Stomach (tissue), 9 donors: ENCODE measurements around the gene NYAP1. TPM values are rescaled to one million over a fixed set of nuclear protein-coding genes. Genes with fewer than 3 reads are reported as not detected.

Experiments
- DNase-seq, 2 donors: peaks; one replicate each; pipeline versions ENCODE4 v3.0.0 to v3.0.0-alpha.2; 2013 to 2019
- H3K27ac ChIP-seq, 5 donors: fragments of 200-600 bp in 4 of 5; sonication (generic) in 4 of 5; one replicate each; pipeline ENCODE4 v1.5.1; 2013 to 2019; ENCODE audit warnings: mild to moderate bottlenecking in 1 of 5, moderate library complexity in 1 of 5
- H3K27me3 ChIP-seq, 3 donors: fragments of 200-600 bp; sonication (generic); one replicate each; pipeline ENCODE4 v1.5.1; 2017 to 2019; ENCODE audit warnings: mixed run types in 1 of 3
- H3K36me3 ChIP-seq, 4 donors: fragments of 200-600 bp; sonication (generic); 1 replicate in 3 of 4; 2 replicates in 1 of 4; pipeline ENCODE4 v1.5.1; 2016 to 2019
- H3K4me1 ChIP-seq, 4 donors: fragments of 200-600 bp; sonication (generic); one replicate each; pipeline ENCODE4 v1.5.1; 2016 to 2019
- H3K4me3 ChIP-seq, 4 donors: fragments of 200-600 bp; sonication (generic) in 3 of 4; one replicate each; pipeline ENCODE4 v1.5.1; 2016 to 2019; ENCODE audit warnings: mild to moderate bottlenecking in 1 of 4
- H3K9me3 ChIP-seq, 4 donors: fragments of 200-600 bp; sonication (generic); one replicate each; pipeline ENCODE4 v1.5.1; 2016 to 2019
- CTCF ChIP-seq, 7 experiments: fragments of 450-650 bp in 4 of 7; fragments of 200-600 bp in 3 of 7; sonication (generic) in 3 of 7; IDR thresholded peaks; one replicate each; pipeline ENCODE4 v1.5.1; 2016 to 2019; ENCODE audit warnings: antibody characterized with exemption in 7 of 7, control low read depth in 2 of 7, mild to moderate bottlenecking in 1 of 7
- EP300 ChIP-seq: sonication (generic); formaldehyde crosslinking; IDR thresholded peaks from one replicate; pipeline ENCODE4 v1.6.1; 2017; ENCODE audit warnings: antibody characterized with exemption
- POLR2A ChIP-seq, 4 donors: fragments of 450-650 bp; IDR thresholded peaks; one replicate each; pipeline ENCODE4 v1.6.1; 2016; ENCODE audit warnings: antibody characterized with exemption in 4 of 4, control low read depth in 2 of 4, mild to moderate bottlenecking in 1 of 4, moderate library complexity in 1 of 4
- POLR2AphosphoS5 ChIP-seq, 3 donors: sonication (generic); formaldehyde crosslinking; IDR thresholded peaks; one replicate each; pipeline ENCODE4 v1.6.1; 2016; ENCODE audit warnings: antibody characterized with exemption in 3 of 3
- WGBS, 5 donors: extraction: QIAGEN DNeasy Blood & Tissue Kit in 3 of 5; methylation state at CpG; one replicate each; pipeline versions ENCODE4 v1.1.5 to v1.1.7; 2013 to 2018; 5-methylcytosine and 5-hydroxymethylcytosine counted together
- intact Hi-C: fragments of 100-400 bp; cut with DNase I; formaldehyde crosslinking; loops from one replicate; pipeline ENCODE4 v1.15.1; 2023; ENCODE audit warnings: low total_unique reads
- polyA plus RNA-seq, 3 donors: library from polyadenylated mRNA; stranded (reverse); fragments of 200-250 nt; gene quantifications; one replicate each; pipeline ENCODE4 v1.2.3, GENCODE V29; 2013
- small RNA-seq, 4 donors: library from RNA; depleted of rRNA; stranded (forward); fragments of <200 nt; gene quantifications; one replicate each; pipeline ENCODE3, GENCODE V24; 2016
- total RNA-seq, 5 donors: library from RNA; depleted of rRNA; stranded (reverse); fragments of >200 nt; gene quantifications; one replicate each; pipeline versions ENCODE4 v1.1.0 to v1.2.3, GENCODE V29; 2014 to 2016
- donor health status: healthy with polysubstance abuse.
- donor health status: Bipolar disorder and iron deficiency.
- donor health status: healthy.

Gene NYAP1
- total and polyA plus RNA-seq, 8 donors, result 0.48 to 0.75 (median 0.73) TPM; not detected in 5

GRCh38 chr7:100543586-100543985 lies 59.9 kb downstream of the NYAP1 start:
- no peaks in the 10 kb centered on the region for H3K36me3 ChIP-seq
- peak overlapping the region in 4 of 5 donors; percentile 88 to 94 (median 90) for H3K27ac ChIP-seq
- no peaks in the 10 kb centered on the region for H3K9me3 ChIP-seq
- H3K4me1 ChIP-seq, result peaks cover 83 to 95% (median 93%) of the 10 kb centered on the region in 4 donors
- no peaks in the 10 kb centered on the region for H3K27me3 ChIP-seq
- TF ChIP-seq POLR2A (IDR thresholded peaks at IDR 0.05) (no peak), POLR2AphosphoS5 (IDR thresholded peaks at IDR 0.05) (no peak), EP300 (no peak), CTCF (IDR thresholded peaks at IDR 0.05) (no peak)
- 34 to 50% (median 45%) methylated on average over 1 of the region's 1 CpG for WGBS, 5 donors
- no peak overlapping the region for H3K4me3 ChIP-seq
- intact Hi-C loops, result no loop called here
- DNase-seq, result no peak

- Histone ChIP-seq H3K27me3 (no peaks in the 10 kb centered on the region), H3K9me3 (no peaks in the 10 kb centered on the region), H3K4me3 (peak overlapping the region in 1 of 4 donors; percentile 7), H3K36me3 (peaks cover 4 to 7% (median 5%) of the 10 kb centered on the region in 4 donors), H3K4me1 (peaks cover 89 to 100% (median 99%) of the 10 kb centered on the region in 4 donors), H3K27ac (peak overlapping the region; percentile 79 to 94 (median 89))
- 20 to 34% (median 24%) methylated on average over 5 of the region's 5 CpGs for WGBS, 5 donors
- no peak for DNase-seq
- TF ChIP-seq CTCF (IDR thresholded peaks at IDR 0.05) (no peak), EP300 (no peak), POLR2AphosphoS5 (IDR thresholded peaks at IDR 0.05) (no peak), POLR2A (IDR thresholded peaks at IDR 0.05) (no peak)
- intact Hi-C loops, result no loop called here
These were observed 60.7 kb downstream of the NYAP1 start for GRCh38 chr7:100544386-100544785.

Small RNA genes lying within 50 kb of the gene (small RNA-seq; reads per million reads assigned to genes)
- gene RN7SL416P, result 0 reads per million in 4 donors

Other genes with a start within 250 kb of the NYAP1 start
- gene SPDYE3, start 176.2 kb upstream of the NYAP1 start, total RNA-seq, result not detected
- gene SPDYE3, start 176.2 kb upstream of the NYAP1 start, polyA plus RNA-seq, result not detected
- gene PILRB, start 125.8 kb upstream of the NYAP1 start, total RNA-seq, result 100 to 1,000 TPM in 2 of 5 donors, 10 to 100 TPM in 3; 18.5 to 141 (median 61.3) TPM
- 10 to 100 TPM; 16.8 to 82.3 (median 20.7) TPM for gene PILRB, start 125.8 kb upstream of the NYAP1 start, polyA plus RNA-seq
- 1 to 10 TPM in 2 of 5 donors, not detected in 3; 3.1 to 10.0 TPM for gene PILRA, start 110.4 kb upstream of the NYAP1 start, total RNA-seq
- 1 to 10 TPM; 1.4 to 3.1 (median 1.9) TPM for gene PILRA, start 110.4 kb upstream of the NYAP1 start, polyA plus RNA-seq
- gene ZCWPW1, start 55.2 kb upstream of the NYAP1 start, total RNA-seq, result 10 to 100 TPM in 2 of 5 donors, 1 to 10 TPM in 1, under 1 TPM in 1, not detected in 1; 0.89 to 44.3 (median 10.9) TPM
- 10 to 100 TPM in 1 of 3 donors, 1 to 10 TPM in 2; 4.9 to 11.7 (median 5.2) TPM for gene ZCWPW1, start 55.2 kb upstream of the NYAP1 start, polyA plus RNA-seq
- gene MEPCE, start 54.1 kb upstream of the NYAP1 start, total RNA-seq, result 100 to 1,000 TPM in 1 of 5 donors, 10 to 100 TPM in 4; 14.1 to 117 (median 28.1) TPM
- gene MEPCE, start 54.1 kb upstream of the NYAP1 start, polyA plus RNA-seq, result 10 to 100 TPM; 17.4 to 21.4 (median 20.0) TPM
- gene PPP1R35, start 47.4 kb upstream of the NYAP1 start, total RNA-seq, result 100 to 1,000 TPM in 1 of 5 donors, 10 to 100 TPM in 1, 1 to 10 TPM in 2, not detected in 1; 6.2 to 226 (median 38.9) TPM
- 10 to 100 TPM; 29.5 to 78.0 (median 39.5) TPM for gene PPP1R35, start 47.4 kb upstream of the NYAP1 start, polyA plus RNA-seq
- gene SPACDR, start 19.7 kb upstream of the NYAP1 start, total RNA-seq, result 1 to 10 TPM in 1 of 5 donors, not detected in 4; 2.3 TPM
- 1 to 10 TPM in 1 of 3 donors, under 1 TPM in 1, not detected in 1; 0.65 to 1.1 TPM for gene SPACDR, start 19.7 kb upstream of the NYAP1 start, polyA plus RNA-seq
- 100 to 1,000 TPM in 1 of 5 donors, 10 to 100 TPM in 3, 1 to 10 TPM in 1; 9.4 to 120 (median 28.0) TPM for gene TSC22D4, start 4.7 kb upstream of the NYAP1 start, total RNA-seq
- gene TSC22D4, start 4.7 kb upstream of the NYAP1 start, polyA plus RNA-seq, result 10 to 100 TPM; 25.1 to 44.8 (median 35.0) TPM
- gene AGFG2, start 55.3 kb downstream of the NYAP1 start, total RNA-seq, result 100 to 1,000 TPM in 1 of 5 donors, 10 to 100 TPM in 3, 1 to 10 TPM in 1; 8.4 to 154 (median 16.4) TPM
- 10 to 100 TPM in 2 of 3 donors, 1 to 10 TPM in 1; 7.9 to 11.0 (median 10.2) TPM for gene AGFG2, start 55.3 kb downstream of the NYAP1 start, polyA plus RNA-seq
- 1 to 10 TPM in 1 of 5 donors, under 1 TPM in 1, not detected in 3; 0.92 to 1.8 TPM for gene SAP25, start 90.0 kb downstream of the NYAP1 start, total RNA-seq
- gene SAP25, start 90.0 kb downstream of the NYAP1 start, polyA plus RNA-seq, result 1 to 10 TPM; 1.4 to 4.7 (median 2.3) TPM
- 100 to 1,000 TPM in 3 of 5 donors, 10 to 100 TPM in 2; 23.7 to 263 (median 154) TPM for gene LRCH4, start 102.2 kb downstream of the NYAP1 start, total RNA-seq
- 10 to 100 TPM; 23.5 to 39.5 (median 26.0) TPM for gene LRCH4, start 102.2 kb downstream of the NYAP1 start, polyA plus RNA-seq
- gene FBXO24, start 102.4 kb downstream of the NYAP1 start, total RNA-seq, result under 1 TPM in 3 of 5 donors, not detected in 2; 0.37 to 0.45 (median 0.43) TPM
- under 1 TPM in 2 of 3 donors, not detected in 1; 0.44 to 0.88 TPM for gene FBXO24, start 102.4 kb downstream of the NYAP1 start, polyA plus RNA-seq
- gene PCOLCE, start 118.4 kb downstream of the NYAP1 start, total RNA-seq, result 100 to 1,000 TPM in 1 of 5 donors, 10 to 100 TPM in 4; 15.8 to 129 (median 37.8) TPM
- gene PCOLCE, start 118.4 kb downstream of the NYAP1 start, polyA plus RNA-seq, result 10 to 100 TPM; 15.6 to 25.0 (median 18.6) TPM
- 10 to 100 TPM in 2 of 5 donors, 1 to 10 TPM in 2, not detected in 1; 4.0 to 21.1 (median 9.8) TPM for gene MOSPD3, start 128.6 kb downstream of the NYAP1 start, total RNA-seq
- 10 to 100 TPM; 20.4 to 30.7 (median 29.1) TPM for gene MOSPD3, start 128.6 kb downstream of the NYAP1 start, polyA plus RNA-seq
- 10 to 100 TPM in 1 of 5 donors, 1 to 10 TPM in 3, not detected in 1; 1.2 to 11.6 (median 3.3) TPM for gene TFR2, start 157.6 kb downstream of the NYAP1 start, total RNA-seq
- 1 to 10 TPM; 1.7 to 5.1 (median 3.1) TPM for gene TFR2, start 157.6 kb downstream of the NYAP1 start, polyA plus RNA-seq
- gene ACTL6B, start 172.5 kb downstream of the NYAP1 start, total RNA-seq, result under 1 TPM in 2 of 5 donors, not detected in 3; 0.37 to 0.43 TPM
- 1 to 10 TPM in 2 of 3 donors, under 1 TPM in 1; 0.25 to 1.4 (median 1.2) TPM for gene ACTL6B, start 172.5 kb downstream of the NYAP1 start, polyA plus RNA-seq
- gene GNB2, start 189.8 kb downstream of the NYAP1 start, total RNA-seq, result 100 to 1,000 TPM in 3 of 5 donors, 10 to 100 TPM in 2; 52.9 to 290 (median 152) TPM
- gene GNB2, start 189.8 kb downstream of the NYAP1 start, polyA plus RNA-seq, result 100 to 1,000 TPM; 147 to 219 (median 169) TPM
- gene GIGYF1, start 210.3 kb downstream of the NYAP1 start, total RNA-seq, result 100 to 1,000 TPM in 1 of 5 donors, 10 to 100 TPM in 4; 27.9 to 127 (median 87.9) TPM
- gene GIGYF1, start 210.3 kb downstream of the NYAP1 start, polyA plus RNA-seq, result 10 to 100 TPM; 10.5 to 19.9 (median 19.7) TPM
- 10 to 100 TPM in 4 of 5 donors, not detected in 1; 23.3 to 70.1 (median 38.3) TPM for gene POP7, start 222.2 kb downstream of the NYAP1 start, total RNA-seq
- gene POP7, start 222.2 kb downstream of the NYAP1 start, polyA plus RNA-seq, result 10 to 100 TPM; 38.1 to 45.2 (median 39.0) TPM
- not detected for gene EPO, start 236.5 kb downstream of the NYAP1 start, total RNA-seq
- not detected for gene EPO, start 236.5 kb downstream of the NYAP1 start, polyA plus RNA-seq
- not detected for gene ZAN, start 249.7 kb downstream of the NYAP1 start, total RNA-seq
- not detected for gene ZAN, start 249.7 kb downstream of the NYAP1 start, polyA plus RNA-seq